Cerebellar cortex (tissue), 1 donor: Measurements from ENCODE around the gene ANXA6.

Experiments used
- DNase-seq: peaks from one replicate; pipeline ENCODE4 v3.0.0-alpha.2; 2015; ENCODE audit warnings: low spot score

The ANXA6 gene

GRCh38 chr5:151130235-151130921, 27.2 kb downstream of the ANXA6 start:
- DNase-seq, result no peak

GRCh38 chr5:151128817-151129216, 28.8 kb downstream of the ANXA6 start:
- DNase-seq, result no peak

GRCh38 chr5:151127926-151128325, 29.7 kb downstream of the ANXA6 start:
- DNase-seq, result no peak

DNA sequence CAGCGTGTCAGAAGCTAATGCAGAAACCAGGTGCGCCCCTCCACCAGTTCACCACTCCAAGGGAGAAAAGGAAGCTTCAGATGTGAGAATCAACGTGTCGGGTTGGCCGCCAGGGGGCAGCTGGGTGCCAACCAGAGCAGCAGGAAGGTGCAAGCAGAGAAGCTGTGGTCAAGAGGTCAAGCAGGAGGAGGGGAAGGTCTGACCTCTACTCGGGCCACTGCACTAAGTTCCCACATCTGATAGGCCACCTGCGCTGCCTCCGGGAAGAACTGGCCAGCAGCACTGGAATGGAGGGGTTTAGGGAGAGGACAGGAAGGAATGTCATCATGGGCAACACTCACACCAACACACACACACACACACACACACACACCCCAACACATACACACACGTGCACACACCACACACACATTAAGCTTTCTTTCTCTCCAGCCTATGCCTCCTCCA, 31.4 kb downstream of the ANXA6 start:
- peak; percentile 78 for DNase-seq

GRCh38 chr5:151125421-151125820, 32.2 kb downstream of the ANXA6 start:
- no peak for DNase-seq

DNA sequence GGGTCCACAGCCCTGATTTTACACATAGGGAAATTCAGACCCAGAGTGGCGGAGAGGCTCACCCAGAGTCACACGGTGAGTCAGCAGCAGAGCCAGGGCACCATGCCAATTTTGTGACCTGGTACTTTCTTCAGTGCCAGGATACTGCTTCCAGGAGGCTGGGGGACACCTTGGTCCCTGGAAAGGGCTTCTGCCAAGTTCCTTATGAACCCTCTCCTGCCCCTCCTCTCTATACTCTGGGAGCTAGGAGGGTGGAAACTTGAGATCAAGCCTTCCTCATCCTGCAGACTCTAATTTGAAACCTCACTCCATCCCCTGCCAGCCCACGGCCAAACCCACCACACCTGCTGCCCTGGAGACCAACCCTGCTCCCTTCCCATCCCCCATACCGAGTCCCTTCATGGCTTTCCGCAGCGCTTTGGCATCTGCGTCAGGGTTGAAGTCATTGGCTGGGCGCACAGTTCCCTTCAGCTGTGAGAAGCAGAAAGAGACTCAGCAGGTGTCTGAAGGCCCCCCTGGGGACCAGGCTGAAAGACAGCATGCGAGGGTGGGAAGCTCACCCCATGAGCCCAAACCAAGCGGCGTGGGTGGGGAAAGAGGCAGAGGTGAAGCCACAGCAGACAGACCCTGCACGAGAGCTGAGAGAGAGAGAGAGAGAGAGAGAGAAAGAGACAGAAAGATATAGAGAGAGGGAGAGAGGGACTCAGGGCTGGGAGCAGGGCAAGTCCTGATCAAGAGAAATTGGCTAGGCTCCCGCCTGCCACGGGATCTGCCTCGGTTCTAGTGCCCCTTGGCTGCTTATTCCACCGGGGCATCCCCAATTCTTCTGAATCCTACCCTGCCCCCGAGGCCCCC, 33.5 kb downstream of the ANXA6 start:
- peak; percentile 55 for DNase-seq

DNA sequence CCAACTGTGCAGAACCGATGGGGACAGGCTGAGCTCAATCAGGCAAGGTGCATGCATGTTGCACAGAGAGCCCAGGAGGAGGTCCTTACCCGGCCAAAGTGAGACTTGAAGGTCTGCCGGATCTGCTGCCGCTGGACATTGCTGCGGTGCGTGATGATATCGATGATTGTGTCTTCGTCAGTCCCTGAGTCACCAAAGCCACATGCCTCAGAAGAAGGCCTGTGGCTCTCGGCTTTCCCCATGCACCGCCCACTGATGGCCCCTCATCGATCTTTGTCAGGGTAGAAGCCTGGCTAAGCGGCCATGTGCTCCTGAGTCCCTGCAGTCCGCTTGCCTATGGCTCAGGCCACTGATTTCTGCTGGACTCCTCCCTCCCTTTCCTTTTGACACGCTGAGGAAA, 34.8 kb downstream of the ANXA6 start:
- DNase-seq, result no peak

DNA sequence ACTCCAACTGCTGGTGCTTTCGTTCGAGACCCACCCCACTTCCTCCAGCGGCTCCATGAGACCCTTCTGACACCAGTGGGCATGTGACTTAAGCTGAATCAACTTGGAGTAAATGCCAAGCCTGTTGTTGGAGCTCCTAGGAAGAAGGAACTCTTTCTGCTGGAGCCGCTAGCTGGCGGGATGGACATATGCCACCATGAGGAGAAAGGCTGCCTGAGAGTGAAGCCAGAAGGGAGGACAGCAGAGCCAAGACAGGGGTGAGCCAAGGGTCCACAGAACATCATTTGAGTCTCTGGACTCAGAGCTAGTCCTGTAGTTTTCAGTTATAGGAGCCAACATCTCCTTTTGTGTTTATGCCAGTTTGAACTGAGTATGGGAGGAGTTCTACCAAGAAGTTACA, 35.9 kb downstream of the ANXA6 start:
- DNase-seq, result no peak

- DNase-seq, result no peak
These were observed 36.5 kb downstream of the ANXA6 start for GRCh38 chr5:151121095-151121494.

- no peak for DNase-seq
These were observed 38.5 kb downstream of the ANXA6 start for GRCh38 chr5:151118913-151119575.

DNA sequence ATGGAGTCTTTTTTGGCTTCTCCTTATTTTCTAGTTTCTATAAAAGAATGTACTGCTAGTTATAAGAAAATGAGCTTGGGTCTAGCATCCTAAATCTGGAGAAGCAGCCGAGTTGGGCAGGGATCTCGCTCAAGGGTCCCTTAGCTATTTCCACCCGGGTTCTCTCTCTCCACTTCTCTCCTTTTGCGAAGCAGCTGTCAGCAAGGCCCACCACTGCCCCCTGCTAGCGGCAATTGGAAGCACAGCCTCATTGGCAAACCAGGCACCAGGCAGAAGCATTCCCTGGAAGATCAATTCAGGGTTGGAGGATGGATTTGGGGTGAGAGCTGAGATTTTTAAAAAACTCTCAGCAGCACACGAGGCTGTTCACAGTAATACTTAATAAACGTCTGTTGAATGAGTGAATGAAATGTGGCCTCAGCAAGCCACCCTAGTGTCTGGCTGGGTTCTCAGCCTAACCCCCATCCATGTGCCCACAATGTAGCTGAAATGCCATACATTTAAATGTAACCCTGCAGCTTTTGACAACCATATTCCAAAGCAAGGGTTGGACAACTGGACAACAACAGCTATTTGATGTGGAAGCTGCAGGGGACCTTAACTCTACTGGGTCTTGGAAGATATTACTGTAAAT, 42.2 kb downstream of the ANXA6 start:
- peak; percentile 78 for DNase-seq

- DNase-seq, result no peak
These were observed 43.9 kb downstream of the ANXA6 start for GRCh38 chr5:151113651-151114050.

- no peak for DNase-seq
These were observed 46.6 kb downstream of the ANXA6 start for GRCh38 chr5:151110992-151111391.

- no peak for DNase-seq
These were observed 47.4 kb downstream of the ANXA6 start for GRCh38 chr5:151110122-151110681.

GRCh38 chr5:151108566-151108965, 49.0 kb downstream of the ANXA6 start:
- DNase-seq, result no peak

- no peak for DNase-seq
These were observed 49.6 kb downstream of the ANXA6 start for GRCh38 chr5:151107738-151108520.

DNA sequence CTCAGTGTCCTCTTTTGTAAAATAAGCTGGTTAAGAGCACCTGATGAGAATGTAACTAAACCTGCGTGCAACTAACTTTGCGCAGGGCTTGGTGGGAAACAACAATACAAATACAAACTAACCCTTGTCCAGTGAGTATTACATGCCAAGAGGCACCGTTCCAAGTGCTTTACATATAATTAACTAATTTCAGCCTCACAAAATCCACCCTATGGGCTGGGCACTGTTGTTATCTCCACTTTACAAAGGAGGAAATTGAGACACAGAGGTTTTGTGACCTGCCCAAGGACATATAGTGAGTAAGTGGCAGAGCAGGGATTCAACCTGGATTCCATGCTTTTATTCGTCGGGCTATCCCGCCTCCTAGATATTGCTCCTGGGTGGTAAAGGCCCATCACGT, 50.5 kb downstream of the ANXA6 start:
- DNase-seq, result no peak

DNA sequence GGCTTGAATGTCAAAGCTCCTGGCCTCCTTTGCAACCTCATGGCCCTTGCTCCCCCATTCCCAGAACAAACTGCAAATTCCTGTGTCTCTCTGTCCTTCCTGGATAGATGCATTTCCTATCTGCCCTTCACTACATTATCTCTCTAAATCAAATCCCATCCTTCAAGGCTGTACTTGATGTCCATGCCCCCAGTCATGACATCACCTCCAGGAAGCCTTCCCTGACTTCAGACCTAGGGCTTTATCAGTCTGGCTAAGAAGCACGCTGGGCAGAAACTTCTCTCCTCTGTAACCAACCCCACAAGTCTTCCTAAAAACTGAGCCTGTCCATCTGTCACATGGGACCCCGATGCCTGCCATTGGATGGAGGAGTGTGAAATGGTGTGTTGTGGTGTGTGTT, 51.1 kb downstream of the ANXA6 start:
- no peak for DNase-seq

- DNase-seq, result no peak
These were observed 51.5 kb downstream of the ANXA6 start for GRCh38 chr5:151106043-151106442.

DNA sequence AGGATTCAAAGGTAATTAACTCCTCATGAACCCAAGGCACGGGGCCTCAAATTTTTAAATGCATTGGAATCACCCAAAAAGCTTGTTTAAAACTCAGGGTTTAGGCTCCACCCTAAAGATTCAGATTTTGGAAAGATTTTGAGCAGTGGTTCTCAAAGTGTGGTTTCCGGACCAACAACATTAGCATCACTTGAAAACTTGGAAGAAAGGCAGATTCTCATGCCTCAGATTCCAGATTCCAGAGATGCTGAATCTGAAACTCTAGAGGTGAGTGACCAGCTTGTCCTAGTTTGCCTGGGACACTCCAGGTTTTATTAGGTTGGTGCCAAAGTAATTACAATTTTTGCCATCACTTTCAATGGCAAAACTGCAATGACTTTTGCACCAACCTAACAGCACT, 52.0 kb downstream of the ANXA6 start:
- no peak for DNase-seq

GRCh38 chr5:151104795-151105194, 52.8 kb downstream of the ANXA6 start:
- DNase-seq, result no peak
